Endothelial cell of umbilical vein (primary cell): ENCODE results near the gene TRIM40.

ENCODE experiments used
- CTCF ChIP-seq, 2 donors: IDR thresholded peaks; 1 replicate in 1 of 2; 2 replicates in 1 of 2; pipeline ENCODE4 v1.5.1; 2011; ENCODE audit warnings: low read length in 2 of 2, mild to moderate bottlenecking in 2 of 2, moderate library complexity in 2 of 2, control low read depth in 1 of 2, inconsistent platforms in 1 of 2, low read depth in 1 of 2; ENCODE audit not compliant: insufficient read depth in 1 of 2; ENCODE audit errors: extremely low read depth in 1 of 2
- EZH2 ChIP-seq: IDR thresholded peaks from 2 replicates; pipeline ENCODE4 v1.6.1; 2012; ENCODE audit warnings: borderline replicate concordance, low read depth, mild to moderate bottlenecking, moderate library complexity, low read length, inconsistent platforms; ENCODE audit not compliant: severe bottlenecking
- GATA2 ChIP-seq: IDR thresholded peaks from 2 replicates; pipeline ENCODE4 v1.7.0; 2011; ENCODE audit warnings: low read depth, mild to moderate bottlenecking, moderate library complexity, mixed read lengths, low read length; ENCODE audit not compliant: insufficient read length, insufficient read depth
- JUN ChIP-seq: IDR thresholded peaks from 2 replicates; pipeline ENCODE4 v1.6.1; 2011; ENCODE audit warnings: borderline replicate concordance, low read depth; ENCODE audit not compliant: insufficient read length, insufficient read depth
- MAX ChIP-seq: IDR thresholded peaks from 2 replicates; pipeline ENCODE4 v1.6.1; 2011; ENCODE audit not compliant: insufficient read depth, insufficient read length
- MYC ChIP-seq: IDR thresholded peaks from one replicate; pipeline ENCODE4 v1.6.1; 2011; ENCODE audit warnings: mild to moderate bottlenecking, low read depth, low read length
- POLR2A ChIP-seq: IDR thresholded peaks from 2 replicates; pipeline ENCODE4 v1.6.1; 2012; ENCODE audit warnings: low read depth, mild to moderate bottlenecking, control low read depth, low read length
- POLR2AphosphoS5 ChIP-seq: IDR thresholded peaks from 2 replicates; pipeline ENCODE4 v1.6.1; 2012; ENCODE audit warnings: low read depth, mild to moderate bottlenecking, control low read depth, low read length, moderate library complexity; ENCODE audit not compliant: insufficient read depth

- no peak for TF ChIP-seq POLR2A
- no peak for TF ChIP-seq CTCF (IDR thresholded peaks at IDR 0.05; ENCODE audit: extremely low read depth in 1 of 2, insufficient read depth in 1 of 2, low read depth in 1 of 2, low read length in 2 of 2)
- no peak for TF ChIP-seq MAX
- TF ChIP-seq EZH2 = no peak
- no peak for TF ChIP-seq MYC
- TF ChIP-seq POLR2AphosphoS5 = no peak
- no peak for TF ChIP-seq JUN
- no peak for TF ChIP-seq GATA2
Measured at GRCh38 chr6:30116724-30117123, 19.2 kb upstream of the TRIM40 start.
